Mucosa of descending colon (tissue), 3 donors: Measurements from ENCODE around the gene DUOXA1. TPM values are rescaled to one million over a fixed set of nuclear protein-coding genes. Genes with fewer than 3 reads are reported as not detected.

Experiments
- ATAC-seq: fragments of 200-7000 bp; cut with Tn5 transposase; one replicate; pipeline ENCODE4 v1.9.1; 2020; ENCODE audit warnings: mild to moderate bottlenecking, moderate library complexity
- DNase-seq, 3 donors: peaks; one replicate each; pipeline ENCODE4 v3.0.0-alpha.2; 2020
- H3K36me3 ChIP-seq: fragments of 200-600 bp; one replicate; pipeline ENCODE4 v1.8.0; 2021; ENCODE audit warnings: low read depth, mild to moderate bottlenecking
- H3K4me1 ChIP-seq: fragments of 200-600 bp; one replicate; pipeline ENCODE4 v1.8.0; 2021; ENCODE audit warnings: low read depth, mild to moderate bottlenecking
- H3K4me3 ChIP-seq: fragments of 200-600 bp; one replicate; pipeline ENCODE4 v1.8.0; 2021; ENCODE audit warnings: mild to moderate bottlenecking
- H3K9me3 ChIP-seq: fragments of 200-600 bp; one replicate; pipeline ENCODE4 v1.8.0; 2021; ENCODE audit warnings: mild to moderate bottlenecking
- CTCF ChIP-seq: fragments of 200-600 bp; IDR thresholded peaks from one replicate; pipeline ENCODE4 v1.8.0; 2022; ENCODE audit warnings: antibody characterized with exemption, mild to moderate bottlenecking
- intact Hi-C, 2 donors: fragments of 100-400 bp; cut with DNase I in 1 of 2; cut with micrococcal nuclease in 1 of 2; formaldehyde crosslinking; loops; one replicate each; pipeline versions ENCODE4 v1.11.0 to v1.11.1; 2022; cut with DNase I, micrococcal nuclease
- total RNA-seq, 3 donors: library from RNA; stranded (reverse); fragmentation: NEBNext Ultra II Directional in 2 of 3; extraction: Animal tissue kit (Norgen Biotek cat#: 25700) in 2 of 3; gene quantifications; one replicate each; pipeline versions ENCODE4 v1.2.1 to v1.2.4, GENCODE V29; 2021 to 2023
- donor health status: DM: no; HTN: no; CAD: no; lungs with moderate emphysema.
- donor health status: DM: no; HTN: no; CAD: no.
- donor health status: DM: no; HTN: yes; CAD: no.

Gene DUOXA1
- total RNA-seq, 3 donors from 2014 or later: 0.29 to 1.6 (median 1.6) TPM

- no peaks in the 10 kb centered on the region for H3K9me3 ChIP-seq
- DNase-seq: no peak
- no peak for TF ChIP-seq CTCF
- intact Hi-C loops: no loop called here
- no peak overlapping the region for H3K4me3 ChIP-seq
- no peaks in the 10 kb centered on the region for H3K4me1 ChIP-seq
- ATAC-seq: peak; percentile 85
- no peaks in the 10 kb centered on the region for H3K36me3 ChIP-seq
Measured at GRCh38 chr15:45146405-45146804, 16.7 kb upstream of the DUOXA1 start.

DNA sequence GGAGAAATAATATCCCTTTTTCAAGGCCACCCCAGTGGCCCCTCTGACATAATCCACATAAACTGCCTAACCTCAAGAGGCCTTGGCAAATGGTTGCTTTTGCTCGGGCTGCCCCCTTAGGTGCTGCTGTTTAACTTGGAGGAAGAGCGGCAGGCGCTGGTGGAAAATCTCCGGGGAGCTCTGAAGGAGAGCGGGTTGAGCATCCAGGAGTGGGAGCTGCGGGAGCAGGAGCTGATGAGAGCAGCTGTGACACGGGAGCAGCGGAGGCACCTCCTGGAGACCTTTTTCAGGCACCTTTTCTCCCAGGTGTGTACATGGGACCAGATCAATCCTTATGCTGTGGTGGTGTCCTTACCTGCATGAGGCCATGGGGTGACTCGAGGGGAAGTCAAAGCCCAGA lies 15.1 kb upstream of the DUOXA1 start:
- no peak for TF ChIP-seq CTCF
- intact Hi-C loops: no loop called here
- Histone ChIP-seq H3K4me1 (no peaks in the 10 kb centered on the region), H3K9me3 (no peaks in the 10 kb centered on the region), H3K36me3 (no peaks in the 10 kb centered on the region), H3K4me3 (no peak overlapping the region)
- ATAC-seq (no peak), DNase-seq (no peak)

GRCh38 chr15:45143946-45144345 lies 14.3 kb upstream of the DUOXA1 start:
- no peaks in the 10 kb centered on the region for H3K36me3 ChIP-seq
- no peak overlapping the region for H3K4me3 ChIP-seq
- no peak for TF ChIP-seq CTCF
- H3K9me3 ChIP-seq: no peaks in the 10 kb centered on the region
- ATAC-seq: no peak
- DNase-seq: no peak
- intact Hi-C loops: no loop called here
- no peaks in the 10 kb centered on the region for H3K4me1 ChIP-seq

DNA sequence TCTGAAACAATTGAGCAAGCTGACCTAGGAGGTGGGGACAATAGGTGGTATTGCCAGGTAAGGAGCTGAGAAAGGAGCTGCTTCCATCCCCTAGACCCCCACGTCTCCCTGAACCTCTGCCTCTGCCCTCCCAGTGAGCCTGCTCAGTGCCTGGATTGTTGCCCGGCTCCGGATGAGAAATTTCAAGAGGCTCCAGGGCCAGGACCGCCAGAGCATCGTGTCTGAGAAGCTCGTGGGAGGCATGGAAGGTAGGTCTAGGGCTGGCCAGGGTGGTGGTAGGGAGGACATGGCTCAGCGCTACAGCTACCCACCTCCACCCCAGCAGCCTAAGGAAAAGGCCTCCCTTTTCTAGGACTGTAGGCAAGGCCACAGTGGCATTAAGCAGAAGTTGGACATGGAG lies 13.4 kb upstream of the DUOXA1 start:
- no peak overlapping the region for H3K4me3 ChIP-seq
- intact Hi-C loops: no loop called here
- TF ChIP-seq CTCF: no peak
- ATAC-seq (no peak), DNase-seq (no peak)
- H3K36me3 ChIP-seq: no peaks in the 10 kb centered on the region
- H3K9me3 ChIP-seq: no peaks in the 10 kb centered on the region
- H3K4me1 ChIP-seq: no peaks in the 10 kb centered on the region

DNA sequence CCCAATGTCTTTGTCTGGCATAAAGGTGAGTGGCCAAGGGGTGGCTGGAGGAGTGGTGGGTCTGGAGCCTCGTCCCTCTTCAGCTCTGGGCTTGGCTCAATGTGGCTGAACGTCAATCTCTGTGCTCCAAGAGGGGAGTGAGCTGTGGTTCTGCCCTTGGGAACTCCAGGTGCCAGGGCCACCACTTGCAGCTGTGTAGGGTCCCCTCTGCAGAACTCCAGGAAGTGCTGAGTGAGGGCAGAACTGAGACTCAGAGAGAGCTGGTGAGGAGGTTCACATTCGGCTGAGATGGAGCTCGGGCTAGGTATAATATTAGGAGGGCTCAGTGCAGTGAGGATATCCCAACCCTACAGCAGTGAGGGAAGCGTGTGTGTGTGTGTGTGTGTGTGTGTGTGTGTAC lies 11.7 kb upstream of the DUOXA1 start:
- Histone ChIP-seq H3K36me3 (no peaks in the 10 kb centered on the region), H3K4me1 (no peaks in the 10 kb centered on the region), H3K9me3 (no peaks in the 10 kb centered on the region), H3K4me3 (no peak overlapping the region)
- DNase-seq (no peak), ATAC-seq (no peak)
- TF ChIP-seq CTCF: no peak
- intact Hi-C loops: no loop called here

DNA sequence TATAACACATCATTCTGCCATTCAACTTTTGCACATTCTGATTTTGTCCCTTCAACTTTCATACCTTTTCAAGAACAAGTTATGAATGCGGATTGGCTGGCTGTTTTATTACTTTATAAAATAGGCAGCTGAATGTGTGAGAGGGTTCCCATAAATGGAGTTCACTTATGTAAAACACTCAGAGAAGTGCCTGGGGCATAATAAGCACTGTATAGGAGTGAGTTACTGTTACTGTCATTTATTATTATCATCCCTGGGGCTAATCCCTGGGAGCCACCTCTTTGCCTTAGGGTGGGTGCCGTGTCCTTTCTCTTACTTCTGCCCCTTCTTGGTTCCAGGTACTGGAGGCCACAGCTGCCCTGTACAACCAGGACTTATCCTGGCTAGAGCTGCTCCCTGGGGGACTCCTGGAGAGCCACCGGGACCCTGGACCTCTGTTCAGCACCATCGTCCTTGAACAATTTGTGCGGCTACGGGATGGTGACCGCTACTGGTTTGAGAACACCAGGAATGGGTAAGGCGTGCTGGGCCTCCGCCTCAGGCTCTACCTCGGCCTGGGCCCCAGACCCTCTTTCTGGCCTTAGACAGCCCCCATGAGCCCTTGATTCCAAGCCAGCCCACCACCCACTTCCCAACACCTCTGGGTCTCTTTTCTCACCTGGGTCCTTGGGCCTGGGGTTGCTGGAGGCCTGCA lies 11.0 kb upstream of the DUOXA1 start:
- DNase-seq: no peak
- no peaks in the 10 kb centered on the region for H3K4me1 ChIP-seq
- intact Hi-C loops: no loop called here
- no peak for TF ChIP-seq CTCF
- H3K36me3 ChIP-seq: no peaks in the 10 kb centered on the region
- H3K4me3 ChIP-seq: no peak overlapping the region
- no peaks in the 10 kb centered on the region for H3K9me3 ChIP-seq
- no peak for ATAC-seq
